Measurements from ENCODE around the gene SCUBE3.

SCUBE3 gene

DNA sequence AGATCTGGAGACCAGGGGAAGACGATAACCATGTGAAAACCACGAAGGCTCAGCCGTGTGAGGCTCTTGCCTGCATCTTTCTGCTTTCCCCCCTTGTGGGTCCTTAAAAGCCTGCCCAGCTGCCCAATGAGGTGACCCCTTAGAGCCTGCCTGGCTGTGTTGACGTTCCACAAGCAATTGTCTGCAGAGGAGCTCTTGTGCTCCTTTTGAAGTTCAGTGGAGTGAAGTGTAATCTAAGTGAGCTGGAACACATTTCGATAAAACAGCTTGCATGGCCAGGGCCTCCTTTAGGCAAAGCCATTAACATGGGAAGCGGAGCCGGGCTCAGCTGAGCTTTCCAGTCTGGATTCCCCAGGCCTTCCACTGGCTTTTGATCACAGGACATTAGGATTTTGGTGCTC is 45.3 kb upstream of the SCUBE3 start:
- TF ChIP-seq CTCF (conservative IDR thresholded peaks at IDR 0.05; ENCODE audit: low read length) = no peak
- no peak overlapping the region for H3K4me3 ChIP-seq (ENCODE audit: low read length)
- no peak for DNase-seq (ENCODE audit: low read depth)

DNA sequence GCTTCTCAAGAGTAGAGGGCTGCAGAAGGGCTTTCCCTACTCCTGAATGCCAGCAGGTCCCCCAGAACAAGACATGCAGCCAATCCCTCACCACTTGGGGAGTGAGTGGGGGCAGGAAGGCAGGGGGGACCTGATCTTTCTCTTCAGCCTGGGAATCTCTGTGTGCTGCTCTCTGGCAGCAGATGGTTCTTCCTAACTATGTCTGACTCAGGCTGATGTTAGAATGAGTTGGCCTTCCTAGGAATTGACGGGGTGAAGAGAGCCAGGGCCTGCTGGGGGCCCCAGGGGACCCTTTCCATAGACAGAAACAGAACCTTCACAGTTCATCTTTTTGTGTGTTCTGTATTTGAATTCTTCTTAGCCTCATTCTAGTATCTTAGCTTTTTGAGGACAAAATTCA is 43.6 kb upstream of the SCUBE3 start:
- DNase-seq (ENCODE audit: low read depth) = peak; percentile 63
- TF ChIP-seq CTCF (conservative IDR thresholded peaks at IDR 0.05; ENCODE audit: low read length) = no peak
- no peak overlapping the region for H3K4me3 ChIP-seq (ENCODE audit: low read length)

DNA sequence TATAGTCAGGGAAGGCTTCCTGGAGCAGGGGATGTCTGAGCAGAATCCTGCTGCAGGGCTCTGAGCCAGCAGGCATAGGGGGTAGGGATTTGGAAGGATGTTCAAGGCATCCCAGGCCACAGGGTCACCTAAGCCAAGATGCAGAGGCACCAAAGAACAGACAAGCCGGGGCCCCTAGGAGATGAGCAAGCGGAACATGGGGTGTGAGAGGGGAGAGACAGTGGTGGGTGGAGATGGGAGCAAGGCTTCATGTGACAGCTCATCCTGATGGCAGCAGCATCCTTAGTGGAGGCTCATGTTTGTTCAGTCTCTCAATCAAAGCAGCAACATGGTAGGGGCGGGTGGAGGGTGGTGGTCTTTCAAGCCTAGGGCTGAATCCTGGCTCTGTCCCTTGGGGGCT is 42.9 kb upstream of the SCUBE3 start:
- no peak overlapping the region for H3K4me3 ChIP-seq (ENCODE audit: low read length)
- no peak for TF ChIP-seq CTCF (conservative IDR thresholded peaks at IDR 0.05; ENCODE audit: low read length)
- DNase-seq (ENCODE audit: low read depth) = no peak

- DNase-seq (ENCODE audit: low read depth) = peak; percentile 68
- no peak for TF ChIP-seq CTCF (conservative IDR thresholded peaks at IDR 0.05; ENCODE audit: low read length)
- no peak overlapping the region for H3K4me3 ChIP-seq (ENCODE audit: low read length)
These were observed 40.7 kb upstream of the SCUBE3 start for GRCh38 chr6:35173044-35173426.

- TF ChIP-seq CTCF (conservative IDR thresholded peaks at IDR 0.05; ENCODE audit: low read length) = no peak; the same call in 1 of the 2 replicates
- peak; percentile 48 for DNase-seq (ENCODE audit: low read depth)
- H3K4me3 ChIP-seq (ENCODE audit: low read length) = no peak overlapping the region
These were observed 40.2 kb upstream of the SCUBE3 start for GRCh38 chr6:35173427-35174087.

DNA sequence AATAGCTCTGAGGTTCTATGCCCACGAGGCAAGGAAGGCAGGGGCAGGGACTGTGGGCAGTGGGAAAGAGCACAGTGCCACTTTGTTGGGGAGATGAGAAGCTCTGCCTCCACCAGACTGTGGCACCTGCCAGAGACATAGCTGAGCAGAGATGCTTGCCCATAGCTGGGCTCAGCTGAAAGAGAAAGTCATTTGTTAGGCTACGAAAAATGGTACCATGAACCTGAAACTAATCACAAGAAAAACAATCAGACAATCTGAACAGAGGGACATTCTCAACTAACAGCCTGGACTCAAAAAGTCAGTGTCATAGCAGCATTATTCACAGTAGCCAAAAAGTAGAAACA is 39.7 kb upstream of the SCUBE3 start:
- H3K4me3 ChIP-seq (ENCODE audit: low read length) = no peak overlapping the region
- DNase-seq (ENCODE audit: low read depth) = no peak
- TF ChIP-seq CTCF (conservative IDR thresholded peaks at IDR 0.05; ENCODE audit: low read length) = no peak

DNA sequence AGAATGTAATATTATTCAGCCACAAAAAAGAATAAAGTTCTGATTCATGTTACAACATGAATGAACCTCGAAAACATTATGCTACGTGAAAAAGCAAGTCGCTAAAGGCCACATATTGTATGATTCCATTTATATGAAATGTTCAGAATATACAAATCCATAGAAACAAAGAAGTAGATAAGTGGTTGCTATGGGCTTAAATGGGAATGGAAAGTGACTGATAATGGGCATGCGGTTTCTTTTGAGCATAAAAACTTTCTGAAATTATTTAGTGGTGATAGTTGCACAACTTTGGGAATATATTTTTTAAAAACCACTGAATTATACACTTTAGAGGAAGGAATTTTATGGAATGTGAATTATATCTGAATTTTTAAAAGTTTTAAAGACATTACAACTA is 39.3 kb upstream of the SCUBE3 start:
- no peak for TF ChIP-seq CTCF (conservative IDR thresholded peaks at IDR 0.05; ENCODE audit: low read length)

More for the DNA sequence above, 39.3 kb upstream of the SCUBE3 start:
- no peak for DNase-seq (ENCODE audit: low read depth)
- H3K4me3 ChIP-seq (ENCODE audit: low read length) = no peak overlapping the region
